Measurements from ENCODE around the gene GNB1.

DNA sequence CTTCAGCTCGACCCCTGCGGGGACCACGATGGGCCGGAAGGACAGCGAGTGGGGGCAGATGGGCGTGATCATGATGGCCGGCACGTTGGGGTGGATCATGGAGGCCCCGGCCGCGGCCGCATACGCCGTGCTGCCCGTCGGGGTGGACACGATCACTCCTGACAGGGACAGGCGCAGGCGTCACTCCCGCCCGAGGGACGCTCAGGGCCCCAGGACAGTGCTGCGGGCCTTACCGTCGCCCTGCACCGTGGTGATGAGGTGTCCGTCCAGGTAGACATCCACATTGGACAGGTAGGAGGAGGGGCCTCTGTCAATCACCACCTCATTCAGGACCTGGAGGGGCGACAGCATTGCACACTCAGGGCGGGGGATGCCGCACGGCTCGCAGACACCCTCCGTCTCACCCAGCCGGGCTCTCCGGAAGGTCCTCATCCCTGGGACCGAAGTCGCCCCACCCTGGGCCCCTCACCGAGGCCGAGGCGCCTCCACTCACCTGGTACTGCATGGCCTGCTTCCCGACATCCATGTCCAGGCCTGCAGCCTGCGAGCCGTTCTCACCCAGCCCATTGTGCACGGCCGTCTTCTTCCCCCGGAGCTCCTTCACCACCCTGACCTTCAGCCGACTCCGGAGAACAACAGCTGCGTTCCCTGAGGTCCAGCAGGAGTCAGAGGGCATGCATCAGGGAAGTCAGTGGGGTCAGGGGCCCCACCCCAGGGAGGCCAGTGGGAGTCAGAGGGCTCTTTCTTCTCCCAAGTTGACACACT, 136.7 kb downstream of the GNB1 start:
- TF ChIP-seq POLR2AphosphoS5 (IDR thresholded peaks at IDR 0.05; ENCODE audit: borderline replicate concordance, low read depth, low read length) (no peak), EZH2 (IDR thresholded peaks at IDR 0.05) (no peak)
